Activated CD4-positive, alpha-beta T cell treated with anti-CD3 and anti-CD28 coated beads for 36 hours (primary cell): Measurements from ENCODE around the gene FAM83F. TPM values are rescaled to one million over a fixed set of nuclear protein-coding genes. Genes with fewer than 3 reads are reported as not detected.

Source experiments
- ATAC-seq: fragments of 200-7000 bp; cut with Tn5 transposase; one replicate; pipeline ENCODE4 v1.10.0; 2021; ENCODE audit warnings: mild to moderate bottlenecking, moderate library complexity
- CTCF ChIA-PET: fragments of 350-600 bp; sonication (Branson Sonifier 250); formaldehyde crosslinking; loops from one replicate; lab custom pipeline; 2021; ENCODE audit warnings: antibody characterized with exemption; lab: Charles Lee
- POLR2A ChIA-PET: fragments of 350-600 bp; sonication (Branson Sonifier 250); formaldehyde crosslinking; loops from one replicate; lab custom pipeline; 2021; ENCODE audit warnings: antibody characterized with exemption, inconsistent platforms; lab: Charles Lee
- DNase-seq: peaks from one replicate; pipeline ENCODE4 v3.0.0-alpha.2; 2020
- H3K27ac Mint-ChIP-seq: one replicate; pipeline ENCODE4 v1.8.0; 2021; ENCODE audit warnings: mixed read lengths
- H3K27me3 Mint-ChIP-seq: one replicate; pipeline ENCODE4 v1.8.0; 2021; ENCODE audit warnings: mixed read lengths
- H3K36me3 Mint-ChIP-seq: one replicate; pipeline ENCODE4 v1.8.0; 2021; ENCODE audit warnings: low read depth, mixed read lengths
- H3K4me1 Mint-ChIP-seq: one replicate; pipeline ENCODE4 v1.8.0; 2021; ENCODE audit warnings: mixed read lengths
- H3K4me3 Mint-ChIP-seq: one replicate; pipeline ENCODE4 v1.8.0; 2021; ENCODE audit warnings: mild to moderate bottlenecking, moderate library complexity, mixed read lengths
- H3K9me3 Mint-ChIP-seq: one replicate; pipeline ENCODE4 v1.8.0; 2021; ENCODE audit warnings: low read depth, mixed read lengths
- intact Hi-C, 2 experiments: fragments of 100-400 bp; cut with DNase I in 1 of 2; cut with micrococcal nuclease in 1 of 2; formaldehyde crosslinking; loops; one replicate each; pipeline versions ENCODE4 v1.14.2 to v1.15.1; 2022 to 2024; cut with DNase I, micrococcal nuclease
- total RNA-seq, 2 experiments: library from RNA; stranded (reverse); gene quantifications; one replicate each; pipeline ENCODE4 v1.2.3, GENCODE V29; 2021

Gene FAM83F
- total RNA-seq, 2 experiments from 2014 or later, result 0.49 to 0.91 TPM

GRCh38 chr22:40057652-40058051 lies 62.9 kb downstream of the FAM83F start:
- H3K4me1 Mint-ChIP-seq, result peaks cover 64% of the 10 kb centered on the region
- CTCF ChIA-PET, result interaction anchor here (1.7 to 4.7 kb wide), 2 partner anchors 14 to 290 kb away, joined by 7 to 21 read pairs; no protein-coding TSS in a partner anchor
- ATAC-seq (no peak), DNase-seq (no peak)
- no peaks in the 10 kb centered on the region for H3K27me3 Mint-ChIP-seq
- H3K9me3 Mint-ChIP-seq, result no peaks in the 10 kb centered on the region
- intact Hi-C loops, result loop anchor here (5.0 kb wide), 2 partner anchors 50 to 140 kb away; no protein-coding TSS in a partner anchor
- H3K27ac Mint-ChIP-seq, result peak overlapping the region; percentile 93
- peak overlapping the region; percentile 36 for H3K4me3 Mint-ChIP-seq
- H3K36me3 Mint-ChIP-seq, result peaks cover 5% of the 10 kb centered on the region
- POLR2A ChIA-PET, result interaction anchor here (0.5 to 1.4 kb wide), 3 partner anchors 35 to 337 kb away, joined by 3 to 9 read pairs (median 4); partner anchors contain the start of gene TNRC6B

- H3K4me3 Mint-ChIP-seq, result peak overlapping the region; percentile 36
- peak; percentile 49 for ATAC-seq
- no peaks in the 10 kb centered on the region for H3K27me3 Mint-ChIP-seq
- peaks cover 65% of the 10 kb centered on the region for H3K4me1 Mint-ChIP-seq
- no peaks in the 10 kb centered on the region for H3K9me3 Mint-ChIP-seq
- ChIA-PET CTCF (interaction anchor here (0.8 to 1.7 kb wide), 3 partner anchors 14 to 587 kb away, joined by 3 to 7 read pairs (median 5); no protein-coding TSS in a partner anchor), POLR2A (interaction anchor here (0.6 kb wide), 1 partner anchor 27 kb away, joined by 3 read pairs; no protein-coding TSS in a partner anchor)
- peak; percentile 78 for DNase-seq
- peaks cover 4% of the 10 kb centered on the region for H3K36me3 Mint-ChIP-seq
- intact Hi-C loops, result loop anchor here (5.0 kb wide), 2 partner anchors 49 to 139 kb away; no protein-coding TSS in a partner anchor
- peak overlapping the region; percentile 93 for H3K27ac Mint-ChIP-seq
These were observed 63.5 kb downstream of the FAM83F start for GRCh38 chr22:40058265-40058664.

- H3K4me1 Mint-ChIP-seq, result peaks cover 62% of the 10 kb centered on the region
These were observed 71.2 kb downstream of the FAM83F start for GRCh38 chr22:40065981-40066380.

GRCh38 chr22:40067639-40068038 lies 72.9 kb downstream of the FAM83F start:
- Mint-ChIP-seq H3K4me3 (no peak overlapping the region), H3K4me1 (peaks cover 73% of the 10 kb centered on the region), H3K27me3 (no peaks in the 10 kb centered on the region), H3K27ac (no peak overlapping the region), H3K36me3 (no peaks in the 10 kb centered on the region), H3K9me3 (no peaks in the 10 kb centered on the region)
- POLR2A ChIA-PET, result interaction anchor here (0.6 kb wide), 1 partner anchor 9 kb away, joined by 3 read pairs; no protein-coding TSS in a partner anchor
- intact Hi-C loops, result no loop called here
- CTCF ChIA-PET, result interaction anchor here (0.8 to 1.1 kb wide), 3 partner anchors 10 to 1795 kb away, joined by 3 to 5 read pairs (median 4); no protein-coding TSS in a partner anchor
- ATAC-seq (peak; percentile 60), DNase-seq (peak; percentile 22)

More at GRCh38 chr22:40065981-40066380, 71.2 kb downstream of the FAM83F start:
- Mint-ChIP-seq H3K4me3 (no peak overlapping the region), H3K27ac (no peak overlapping the region), H3K9me3 (no peaks in the 10 kb centered on the region), H3K36me3 (no peaks in the 10 kb centered on the region), H3K27me3 (no peaks in the 10 kb centered on the region)
- ChIA-PET CTCF (interaction anchor here (0.7 to 1.5 kb wide), 9 partner anchors 10 to 280 kb away, joined by 3 to 7 read pairs (median 3); no protein-coding TSS in a partner anchor), POLR2A (interaction anchor here (0.5 to 1.3 kb wide), 3 partner anchors 11 to 177 kb away, joined by 3 read pairs; no protein-coding TSS in a partner anchor)
- DNase-seq, result no peak
- ATAC-seq, result no peak
- intact Hi-C loops, result no loop called here

GRCh38 chr22:40070701-40071100 lies 75.9 kb downstream of the FAM83F start:
- Mint-ChIP-seq H3K27me3 (no peaks in the 10 kb centered on the region), H3K36me3 (no peaks in the 10 kb centered on the region), H3K9me3 (no peaks in the 10 kb centered on the region), H3K4me1 (peaks cover 69% of the 10 kb centered on the region), H3K27ac (peak overlapping the region; percentile 39), H3K4me3 (no peak overlapping the region)
- ATAC-seq (peak; percentile 81), DNase-seq (no peak)
- intact Hi-C loops, result no loop called here
- CTCF ChIA-PET, result interaction anchor here (0.7 to 3.0 kb wide), 9 partner anchors 9 to 277 kb away, joined by 3 to 12 read pairs (median 4); partner anchors contain the start of gene TNRC6B
- POLR2A ChIA-PET, result no interaction called here

- H3K4me3 Mint-ChIP-seq, result no peak overlapping the region
- intact Hi-C loops, result no loop called here
- CTCF ChIA-PET, result interaction anchor here (1.0 to 3.0 kb wide), 5 partner anchors 10 to 276 kb away, joined by 3 to 12 read pairs (median 7); no protein-coding TSS in a partner anchor
- H3K4me1 Mint-ChIP-seq, result peaks cover 69% of the 10 kb centered on the region
- H3K36me3 Mint-ChIP-seq, result no peaks in the 10 kb centered on the region
- no peak overlapping the region for H3K27ac Mint-ChIP-seq
- no peak for ATAC-seq
- no peak for DNase-seq
- H3K9me3 Mint-ChIP-seq, result no peaks in the 10 kb centered on the region
- H3K27me3 Mint-ChIP-seq, result no peaks in the 10 kb centered on the region
- POLR2A ChIA-PET, result no interaction called here
These were observed 77.0 kb downstream of the FAM83F start for GRCh38 chr22:40071720-40072119.

- Mint-ChIP-seq H3K9me3 (no peaks in the 10 kb centered on the region), H3K27ac (peak overlapping the region; percentile 76), H3K4me1 (peaks cover 49% of the 10 kb centered on the region), H3K36me3 (no peaks in the 10 kb centered on the region), H3K27me3 (no peaks in the 10 kb centered on the region), H3K4me3 (peak overlapping the region; percentile 58)
- ATAC-seq, result peak; percentile 42
- no peak for DNase-seq
- intact Hi-C loops, result no loop called here
- ChIA-PET CTCF (interaction anchor here (0.5 to 2.6 kb wide), 7 partner anchors 7 to 100 kb away, joined by 3 to 6 read pairs (median 4); partner anchors contain the start of gene TNRC6B), POLR2A (interaction anchor here (0.5 to 1.4 kb wide), 4 partner anchors 11 to 101 kb away, joined by 3 to 4 read pairs (median 4); partner anchors contain the start of gene TNRC6B)
These were observed 82.2 kb downstream of the FAM83F start for GRCh38 chr22:40076702-40077645.

- H3K4me1 Mint-ChIP-seq, result peaks cover 47% of the 10 kb centered on the region
- CTCF ChIA-PET, result interaction anchor here (0.5 to 2.6 kb wide), 3 partner anchors 8 to 53 kb away, joined by 4 to 6 read pairs (median 4); no protein-coding TSS in a partner anchor
- DNase-seq, result no peak
- H3K4me3 Mint-ChIP-seq, result no peak overlapping the region
- H3K27me3 Mint-ChIP-seq, result no peaks in the 10 kb centered on the region
- POLR2A ChIA-PET, result interaction anchor here (0.9 to 1.4 kb wide), 2 partner anchors 33 to 100 kb away, joined by 4 read pairs; partner anchors contain the start of gene TNRC6B
- no peaks in the 10 kb centered on the region for H3K36me3 Mint-ChIP-seq
- ATAC-seq, result no peak
- no peaks in the 10 kb centered on the region for H3K9me3 Mint-ChIP-seq
- peak overlapping the region; percentile 59 for H3K27ac Mint-ChIP-seq
- intact Hi-C loops, result no loop called here
These were observed 82.9 kb downstream of the FAM83F start for GRCh38 chr22:40077646-40078016.

GRCh38 chr22:40081662-40082061 lies 86.9 kb downstream of the FAM83F start:
- DNase-seq, result no peak
- no peak for ATAC-seq
- H3K4me3 Mint-ChIP-seq, result no peak overlapping the region
- H3K27ac Mint-ChIP-seq, result no peak overlapping the region
- CTCF ChIA-PET, result interaction anchor here (1.1 kb wide), 1 partner anchor 11 kb away, joined by 4 read pairs; no protein-coding TSS in a partner anchor
- no peaks in the 10 kb centered on the region for H3K27me3 Mint-ChIP-seq
- peaks cover 2% of the 10 kb centered on the region for H3K36me3 Mint-ChIP-seq
- intact Hi-C loops, result no loop called here
- POLR2A ChIA-PET, result no interaction called here
- H3K4me1 Mint-ChIP-seq, result peaks cover 35% of the 10 kb centered on the region
- H3K9me3 Mint-ChIP-seq, result no peaks in the 10 kb centered on the region

- H3K27me3 Mint-ChIP-seq, result no peaks in the 10 kb centered on the region
- no peak for ATAC-seq
- intact Hi-C loops, result no loop called here
- H3K4me1 Mint-ChIP-seq, result peaks cover 34% of the 10 kb centered on the region
- POLR2A ChIA-PET, result no interaction called here
- H3K27ac Mint-ChIP-seq, result no peak overlapping the region
- CTCF ChIA-PET, result interaction anchor here (1.9 kb wide), 1 partner anchor 11 kb away, joined by 7 read pairs; no protein-coding TSS in a partner anchor
- no peaks in the 10 kb centered on the region for H3K9me3 Mint-ChIP-seq
- DNase-seq, result no peak
- peaks cover 2% of the 10 kb centered on the region for H3K36me3 Mint-ChIP-seq
- no peak overlapping the region for H3K4me3 Mint-ChIP-seq
These were observed 87.4 kb downstream of the FAM83F start for GRCh38 chr22:40082184-40082583.
